Measurements from ENCODE around the gene KNDC1.
"Not testable (repeated sequence)": the region's sequence is repeated elsewhere in the genome, so short reads cannot be mapped to it uniquely, and the experiment has no call there.

The KNDC1 gene

DNA sequence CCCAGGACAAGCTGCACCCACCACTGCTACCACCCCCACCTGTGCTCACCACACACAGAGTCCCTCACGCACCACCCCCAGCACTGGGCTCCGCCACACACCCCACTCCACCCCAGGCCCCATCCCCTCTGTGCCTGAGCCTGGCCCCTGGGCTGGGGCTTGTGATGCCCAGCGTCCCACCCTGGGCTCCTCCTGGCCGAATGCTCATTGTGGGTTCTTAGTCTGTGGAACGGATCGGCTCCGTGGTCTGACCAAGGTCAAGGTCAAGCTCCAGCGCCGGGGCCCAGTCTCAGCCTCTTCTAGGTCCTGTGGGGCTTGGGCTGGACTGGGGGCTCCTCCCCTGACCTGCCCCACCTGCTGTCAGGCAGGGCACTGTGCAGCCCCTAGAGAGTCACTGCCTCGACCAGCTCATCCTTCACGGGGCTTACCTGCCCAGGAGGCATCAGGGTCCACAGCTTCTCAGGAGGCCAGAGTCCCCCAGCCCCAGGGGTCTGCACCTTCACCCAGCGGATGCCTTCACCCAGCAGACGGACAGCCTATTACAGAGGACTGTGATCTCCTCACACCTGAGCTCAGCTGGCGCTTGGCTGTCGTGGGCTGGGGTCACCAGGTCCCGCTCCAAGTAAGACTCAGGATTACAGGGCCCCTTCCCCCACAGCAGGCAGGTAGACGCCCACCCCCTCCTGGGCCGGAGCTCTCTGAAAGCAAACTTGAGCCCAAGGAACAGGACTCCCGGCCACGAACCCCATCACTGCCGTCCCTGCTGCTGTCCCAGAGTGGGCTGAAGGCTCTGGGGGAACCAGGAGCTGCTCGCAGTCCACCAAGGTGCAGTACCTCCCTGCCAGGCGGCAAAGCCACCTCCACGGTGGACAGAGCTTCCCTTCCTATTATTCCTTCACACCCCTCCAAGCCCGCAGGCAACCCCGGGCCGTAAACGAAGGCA lies 54.7 kb downstream of the KNDC1 start:
- in situ Hi-C loops (cut with MboI; ENCODE audit: low sequenced_read_pairs) = no loop called here

DNA sequence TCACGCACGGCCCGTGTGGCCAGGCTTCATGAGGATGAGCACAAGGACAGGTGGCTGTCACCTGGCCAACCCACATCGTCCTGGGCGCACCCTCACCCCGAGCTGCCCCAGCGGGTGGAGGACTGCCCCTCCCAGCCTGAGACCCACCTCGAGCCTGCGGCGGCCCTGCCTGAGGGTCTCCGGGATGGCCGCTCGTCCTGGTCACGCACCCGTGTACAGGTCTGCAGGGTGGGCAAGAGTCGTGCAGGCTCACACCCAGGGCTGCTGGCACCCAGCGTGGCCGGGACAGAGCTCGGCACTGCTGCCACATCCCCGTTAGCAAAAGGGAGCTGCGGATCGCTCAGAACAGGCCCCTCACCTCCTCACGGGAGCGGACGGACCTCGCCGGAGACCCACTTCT lies 55.6 kb downstream of the KNDC1 start:
- in situ Hi-C loops (cut with MboI; ENCODE audit: low sequenced_read_pairs) = no loop called here

DNA sequence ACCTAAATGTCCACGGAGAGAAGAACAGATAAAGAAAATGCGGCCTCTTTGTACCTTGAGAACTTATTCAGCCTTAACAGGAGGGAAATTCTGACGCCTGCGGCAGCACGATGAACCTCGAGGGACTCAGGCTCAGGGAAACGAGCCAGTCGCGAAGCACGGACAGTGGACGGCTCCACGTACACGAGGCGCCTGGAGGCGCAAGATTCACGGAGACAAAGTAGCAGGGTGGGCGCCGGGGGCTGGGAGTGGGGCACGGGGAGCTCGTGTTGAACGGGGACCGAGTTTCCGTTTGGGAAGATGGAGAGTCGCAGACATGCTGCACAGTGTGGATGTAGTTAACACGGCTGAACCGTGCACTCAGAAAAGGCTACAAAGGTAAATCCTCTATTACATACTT lies 56.8 kb downstream of the KNDC1 start:
- in situ Hi-C loops (cut with MboI; ENCODE audit: low sequenced_read_pairs) = no loop called here

- in situ Hi-C loops (cut with MboI; ENCODE audit: low sequenced_read_pairs) = no loop called here
Measured at GRCh38 chr10:133217800-133218589, 58.0 kb downstream of the KNDC1 start.

DNA sequence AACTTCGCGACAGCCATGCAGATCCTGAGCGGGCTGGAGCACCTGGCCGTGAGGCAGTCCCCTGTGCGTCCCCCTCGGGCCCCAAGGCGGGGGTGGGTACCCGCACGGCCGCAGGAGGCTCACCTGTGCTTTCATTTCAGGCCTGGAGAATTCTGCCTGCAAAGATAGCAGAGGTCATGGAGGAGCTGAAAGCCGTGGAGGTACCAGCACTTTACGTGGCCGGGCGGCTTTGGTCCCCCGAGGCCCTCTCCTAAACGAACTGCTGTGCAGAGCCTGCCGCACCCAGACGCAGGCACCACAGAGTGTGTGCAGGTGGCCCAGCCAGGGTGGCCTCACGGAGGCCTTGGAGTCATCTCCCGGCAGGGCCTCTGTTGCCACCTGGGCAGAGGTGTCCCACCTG lies 58.9 kb downstream of the KNDC1 start:
- in situ Hi-C loops (cut with MboI; ENCODE audit: low sequenced_read_pairs) = no loop called here

DNA sequence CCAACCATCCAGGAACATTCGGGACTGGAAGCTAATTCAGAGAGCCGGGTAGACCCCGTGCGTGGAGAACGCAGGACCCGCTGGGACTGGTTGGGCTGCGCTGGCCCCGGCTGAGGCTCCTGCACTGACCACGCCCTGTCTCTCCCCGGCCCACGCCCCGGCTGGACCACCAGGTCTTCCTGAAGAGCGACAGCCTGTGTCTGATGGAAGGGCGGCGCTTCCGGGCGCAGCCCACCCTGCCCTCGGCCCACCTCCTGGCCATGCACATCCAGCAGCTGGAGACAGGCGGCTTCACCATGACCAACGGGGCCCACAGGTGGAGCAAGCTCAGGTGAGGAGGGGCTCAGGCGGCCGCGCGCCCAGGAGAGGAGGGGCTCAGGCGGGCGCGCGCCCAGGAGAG lies 59.8 kb downstream of the KNDC1 start:
- in situ Hi-C loops (cut with MboI; ENCODE audit: low sequenced_read_pairs) = no loop called here

DNA sequence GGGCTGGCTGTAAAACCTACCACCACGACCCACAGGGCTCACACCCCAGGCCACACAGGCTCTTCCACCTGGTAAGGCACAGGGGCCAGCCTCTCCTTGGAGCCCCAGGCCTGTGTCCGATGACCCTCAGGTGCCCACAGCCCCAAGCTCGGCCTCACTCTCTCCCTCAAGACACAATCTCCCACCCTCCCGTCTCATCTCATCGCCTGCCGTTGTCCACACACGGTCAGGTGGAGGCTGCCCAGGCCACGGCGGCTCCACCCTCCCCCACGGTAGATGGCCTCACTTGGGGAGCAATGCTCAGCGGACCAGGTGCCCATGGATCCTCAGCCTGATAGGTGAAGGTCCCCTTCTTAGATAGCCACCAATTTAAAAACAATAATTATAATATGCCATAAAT lies 61.3 kb downstream of the KNDC1 start:
- in situ Hi-C loops (cut with MboI; ENCODE audit: low sequenced_read_pairs) = no loop called here

DNA sequence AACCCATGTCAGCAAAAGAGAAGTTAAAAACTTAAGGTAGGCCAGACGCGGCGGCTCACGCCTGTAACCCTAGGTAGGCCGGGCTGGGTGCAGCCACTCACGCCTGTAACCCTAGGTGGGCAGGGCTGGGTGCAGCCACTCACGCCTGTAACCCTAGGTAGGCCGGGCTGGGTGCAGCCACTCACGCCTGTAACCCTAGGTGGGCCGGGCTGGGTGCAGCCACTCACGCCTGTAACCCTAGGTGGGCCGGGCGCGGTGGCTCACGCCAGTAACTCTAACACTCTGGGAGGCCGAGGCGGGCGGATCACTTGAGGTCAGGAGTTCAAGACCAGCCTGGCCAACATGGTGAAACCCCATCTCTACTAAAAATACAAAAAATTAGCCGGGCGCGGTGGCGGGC lies 61.7 kb downstream of the KNDC1 start:
- in situ Hi-C loops (cut with MboI; ENCODE audit: low sequenced_read_pairs) = not testable (repeated sequence)

DNA sequence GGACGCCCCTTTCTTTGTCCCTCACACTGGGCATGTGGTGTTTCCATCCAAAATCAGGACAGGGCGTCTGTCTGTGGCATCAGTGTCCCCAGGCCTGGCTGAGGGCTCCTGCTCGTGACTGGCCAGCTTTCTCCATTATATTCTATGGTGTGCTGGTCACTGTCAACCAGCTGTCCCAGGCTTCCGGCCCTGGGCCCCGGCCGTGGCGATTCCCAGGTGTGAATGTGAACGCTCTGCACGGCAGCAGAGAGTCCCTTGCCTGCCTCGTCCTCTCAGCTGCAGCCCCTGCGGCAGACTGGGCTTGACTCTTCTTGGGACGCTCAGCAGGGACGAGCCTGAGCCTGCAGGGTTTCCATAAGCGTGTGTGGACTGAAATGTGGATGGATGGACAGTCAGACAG lies 64.1 kb downstream of the KNDC1 start:
- in situ Hi-C loops (cut with MboI; ENCODE audit: low sequenced_read_pairs) = no loop called here

- in situ Hi-C loops (cut with MboI; ENCODE audit: low sequenced_read_pairs) = no loop called here
Measured at GRCh38 chr10:133224756-133225372, 64.8 kb downstream of the KNDC1 start.

DNA sequence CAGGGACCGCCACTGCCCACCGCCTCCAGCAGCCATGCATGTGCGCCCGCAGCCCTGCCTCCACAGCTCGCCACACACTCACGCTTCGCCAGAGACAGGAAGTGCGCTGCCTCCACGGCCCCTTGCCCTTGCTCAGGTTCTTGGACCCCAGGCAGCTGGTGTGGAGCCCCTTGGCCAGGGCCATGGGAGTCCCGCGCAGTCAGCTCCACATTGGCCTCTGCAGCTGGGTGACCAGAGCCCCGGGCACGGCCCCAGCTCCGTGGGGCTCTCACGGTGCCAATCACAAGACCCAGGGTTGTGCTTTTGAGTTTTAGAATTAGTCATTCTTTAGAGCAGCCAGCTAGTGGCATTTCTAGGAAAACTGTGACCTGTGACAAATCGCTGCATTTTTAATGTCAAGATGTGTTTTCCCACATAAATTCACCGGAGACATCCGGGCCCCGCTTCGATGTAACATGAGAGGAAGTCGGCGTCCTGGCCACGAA lies 65.7 kb downstream of the KNDC1 start:
- in situ Hi-C loops (cut with MboI; ENCODE audit: low sequenced_read_pairs) = no loop called here

DNA sequence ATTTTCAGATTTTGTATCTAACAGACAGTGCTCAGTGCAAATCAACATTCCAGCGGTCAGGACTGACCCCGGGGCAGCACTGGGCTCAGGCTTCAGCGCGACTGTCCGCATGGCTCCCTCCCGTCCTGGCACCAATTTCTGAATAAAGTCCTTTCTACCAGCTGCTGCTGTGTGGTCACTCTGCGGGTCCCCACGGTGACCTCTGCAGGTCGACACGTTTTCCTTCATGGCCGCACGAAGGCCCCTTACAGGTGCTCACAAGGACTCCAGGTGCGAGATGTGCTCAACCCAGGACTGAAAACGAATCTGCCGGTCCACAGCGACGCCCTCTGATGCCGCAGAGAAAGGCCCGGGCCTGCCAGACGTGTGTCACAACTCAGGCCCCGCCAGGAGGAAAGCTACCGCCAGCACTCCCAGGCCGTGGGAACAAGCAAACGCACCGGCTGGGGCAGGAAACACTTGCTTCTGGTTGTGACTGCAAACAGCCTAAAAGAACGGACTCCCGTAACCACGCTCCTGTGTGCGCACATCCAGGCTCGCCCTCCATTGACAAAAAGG lies 66.3 kb downstream of the KNDC1 start:
- in situ Hi-C loops (cut with MboI; ENCODE audit: low sequenced_read_pairs) = no loop called here

- in situ Hi-C loops (cut with MboI; ENCODE audit: low sequenced_read_pairs) = no loop called here
Measured at GRCh38 chr10:133227256-133227655, 67.2 kb downstream of the KNDC1 start.

GRCh38 chr10:133229265-133230043 lies 69.4 kb downstream of the KNDC1 start:
- in situ Hi-C loops (cut with MboI; ENCODE audit: low sequenced_read_pairs) = no loop called here

- in situ Hi-C loops (cut with MboI; ENCODE audit: low sequenced_read_pairs) = no loop called here
Measured at GRCh38 chr10:133230044-133230361, 70.0 kb downstream of the KNDC1 start, which contains the start of gene UTF1. UTF1 (plus strand) TSS chr10:133230217; CDS start chr10:133230289, 72 bp downstream.

DNA sequence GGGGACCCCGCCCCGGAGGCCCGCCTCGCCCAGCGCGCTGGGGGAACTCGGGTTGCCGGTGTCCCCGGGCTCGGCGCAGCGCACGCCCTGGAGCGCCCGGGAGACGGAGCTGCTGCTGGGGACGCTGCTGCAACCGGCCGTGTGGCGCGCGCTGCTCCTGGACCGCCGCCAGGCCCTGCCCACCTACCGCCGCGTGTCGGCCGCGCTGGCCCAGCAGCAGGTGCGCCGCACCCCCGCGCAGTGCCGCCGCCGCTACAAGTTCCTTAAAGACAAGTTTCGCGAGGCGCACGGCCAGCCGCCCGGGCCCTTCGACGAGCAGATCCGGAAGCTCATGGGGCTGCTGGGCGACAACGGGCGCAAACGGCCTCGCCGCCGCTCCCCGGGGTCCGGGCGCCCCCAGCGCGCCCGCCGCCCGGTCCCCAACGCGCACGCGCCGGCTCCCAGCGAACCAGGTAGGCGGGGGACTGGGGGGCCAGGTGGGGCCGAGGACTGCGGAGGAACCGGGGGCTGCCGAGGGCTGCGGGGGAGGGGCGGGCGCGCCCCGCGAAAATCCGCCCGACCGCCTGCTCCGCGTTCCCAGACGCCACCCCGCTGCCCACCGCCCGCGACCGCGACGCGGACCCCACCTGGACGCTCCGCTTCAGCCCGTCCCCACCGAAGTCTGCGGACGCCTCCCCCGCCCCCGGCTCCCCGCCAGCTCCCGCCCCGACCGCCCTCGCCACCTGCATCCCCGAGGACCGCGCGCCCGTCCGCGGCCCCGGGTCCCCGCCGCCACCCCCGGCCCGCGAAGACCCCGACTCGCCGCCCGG lies 70.6 kb downstream of the KNDC1 start:
- in situ Hi-C loops (cut with MboI; ENCODE audit: low sequenced_read_pairs) = no loop called here

DNA sequence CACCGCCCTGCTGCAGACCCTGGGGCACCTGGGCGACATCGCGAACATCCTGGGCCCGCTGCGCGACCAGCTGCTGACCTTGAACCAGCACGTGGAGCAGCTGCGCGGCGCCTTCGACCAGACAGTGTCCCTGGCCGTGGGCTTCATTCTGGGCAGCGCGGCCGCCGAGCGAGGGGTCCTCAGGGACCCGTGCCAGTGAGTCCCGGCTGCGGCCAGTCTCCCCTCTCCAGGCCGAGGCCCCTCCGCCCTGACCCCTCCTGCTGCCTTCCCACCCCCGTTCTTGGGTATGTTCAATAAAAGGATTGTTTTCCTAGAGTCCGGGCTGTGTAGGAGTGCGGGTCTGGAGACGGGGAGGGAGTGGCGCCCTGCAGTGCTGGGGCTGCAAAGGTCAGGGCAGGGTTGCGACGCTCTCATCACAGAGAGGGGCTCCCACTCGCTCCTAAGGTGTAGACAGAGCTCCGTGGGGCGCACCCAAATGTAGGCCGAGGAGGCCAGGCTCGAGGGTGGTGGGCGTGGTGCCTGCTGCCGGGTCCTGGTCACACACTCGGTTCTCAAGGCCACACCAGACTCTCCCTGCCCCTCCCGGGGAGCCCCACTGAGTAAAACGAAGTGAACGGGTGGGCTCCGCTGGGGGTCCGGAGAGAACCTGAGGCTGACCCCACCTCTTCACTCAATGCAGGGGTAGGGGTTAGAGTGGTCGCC lies 71.4 kb downstream of the KNDC1 start:
- in situ Hi-C loops (cut with MboI; ENCODE audit: low sequenced_read_pairs) = no loop called here

DNA sequence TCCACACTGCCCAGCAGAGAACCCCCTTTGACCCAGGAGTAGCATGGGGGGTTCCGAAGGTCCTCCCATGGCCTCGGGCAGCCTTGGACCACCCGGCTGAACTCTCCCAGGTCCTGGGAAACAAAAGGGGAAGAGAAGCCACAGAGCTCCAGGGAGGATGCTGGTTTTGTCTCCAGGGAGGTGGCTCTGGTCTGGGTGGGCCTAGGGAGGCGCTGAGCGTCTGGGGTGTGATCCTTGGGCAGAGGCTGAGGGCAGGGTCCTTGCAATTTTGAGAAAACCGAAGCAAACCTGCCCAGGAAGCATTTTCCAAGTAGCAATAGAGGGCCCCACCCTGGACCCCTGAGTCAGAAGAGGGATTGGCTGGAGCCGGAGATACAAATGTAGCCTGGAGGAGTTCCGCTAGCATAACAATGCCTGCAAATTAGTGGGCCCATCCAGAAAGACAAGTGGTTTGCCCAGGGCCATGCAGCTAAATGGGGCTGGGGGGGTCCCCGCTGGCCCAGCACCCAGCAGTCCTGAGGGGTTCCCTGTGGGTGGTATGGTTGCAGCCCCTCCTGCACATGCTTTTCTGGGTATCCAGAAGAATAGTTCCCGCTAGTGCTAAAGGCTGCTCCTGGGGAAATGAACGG lies 72.0 kb downstream of the KNDC1 start:
- in situ Hi-C loops (cut with MboI; ENCODE audit: low sequenced_read_pairs) = no loop called here

Measured in HL-60/S4 treated with retinoic acid at 250 ng/mL for 4 days and 3 days (cell line).